OCI-LY7 (cell line): ENCODE measurements around the gene SPAM1.

Experiments used
- EZH2phosphoT487 ChIP-seq: fragments of 200-600 bp; sonication (generic); IDR thresholded peaks from 2 replicates; pipeline ENCODE4 v1.6.1; 2018; ENCODE audit warnings: low read depth, borderline replicate concordance, mild to moderate bottlenecking, mixed run types, antibody characterized with exemption, low read length, moderate library complexity, mixed read lengths
- TF ChIP-seq, protein P1 (sequence below): fragments of 200-600 bp; sonication (generic); conservative IDR thresholded peaks from 2 replicates; pipeline ENCODE4 v1.5.1; 2014; ENCODE audit warnings: mild to moderate bottlenecking, antibody characterized with exemption, low read length, moderate library complexity, mixed read lengths

DNA sequence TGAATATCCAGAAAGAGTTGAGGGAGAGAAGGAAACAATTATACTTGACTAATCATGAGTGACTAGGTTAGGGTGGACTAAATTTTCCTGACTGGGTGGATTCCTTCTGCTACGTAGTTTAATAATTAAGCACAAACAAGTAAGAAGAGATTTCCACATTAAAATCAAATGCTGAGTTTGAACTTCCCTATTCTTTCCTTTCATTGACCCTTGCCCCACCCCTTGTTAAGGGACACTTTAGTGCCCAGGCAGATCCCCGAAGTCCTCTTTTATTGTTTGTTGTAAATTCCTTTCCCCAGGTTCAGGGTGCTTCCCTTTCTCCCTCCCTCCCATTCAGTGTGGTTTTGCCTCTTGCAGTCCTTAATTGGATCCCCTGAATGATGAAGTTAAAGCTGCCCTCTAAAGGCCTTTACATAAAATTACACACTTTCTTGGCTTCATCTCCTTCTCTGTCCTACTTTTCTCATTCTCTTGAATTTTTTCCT, 8.8 kb upstream of the SPAM1 start:
- TF ChIP-seq, protein P1, sequence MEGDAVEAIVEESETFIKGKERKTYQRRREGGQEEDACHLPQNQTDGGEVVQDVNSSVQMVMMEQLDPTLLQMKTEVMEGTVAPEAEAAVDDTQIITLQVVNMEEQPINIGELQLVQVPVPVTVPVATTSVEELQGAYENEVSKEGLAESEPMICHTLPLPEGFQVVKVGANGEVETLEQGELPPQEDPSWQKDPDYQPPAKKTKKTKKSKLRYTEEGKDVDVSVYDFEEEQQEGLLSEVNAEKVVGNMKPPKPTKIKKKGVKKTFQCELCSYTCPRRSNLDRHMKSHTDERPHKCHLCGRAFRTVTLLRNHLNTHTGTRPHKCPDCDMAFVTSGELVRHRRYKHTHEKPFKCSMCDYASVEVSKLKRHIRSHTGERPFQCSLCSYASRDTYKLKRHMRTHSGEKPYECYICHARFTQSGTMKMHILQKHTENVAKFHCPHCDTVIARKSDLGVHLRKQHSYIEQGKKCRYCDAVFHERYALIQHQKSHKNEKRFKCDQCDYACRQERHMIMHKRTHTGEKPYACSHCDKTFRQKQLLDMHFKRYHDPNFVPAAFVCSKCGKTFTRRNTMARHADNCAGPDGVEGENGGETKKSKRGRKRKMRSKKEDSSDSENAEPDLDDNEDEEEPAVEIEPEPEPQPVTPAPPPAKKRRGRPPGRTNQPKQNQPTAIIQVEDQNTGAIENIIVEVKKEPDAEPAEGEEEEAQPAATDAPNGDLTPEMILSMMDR: peak; percentile 65
- TF ChIP-seq EZH2phosphoT487: no peak
